Activated B cell treated with CpG ODN at 0.5 μM for 24 hours (primary cell): Measurements from ENCODE around the gene PI16. TPM values are rescaled to one million over a fixed set of nuclear protein-coding genes. Genes with fewer than 3 reads are reported as not detected.

Experiments
- ATAC-seq: fragments of 200-7000 bp; cut with Tn5 transposase; one replicate; pipeline ENCODE4 v1.10.0; 2021; ENCODE audit warnings: low read depth, mild to moderate bottlenecking, moderate library complexity
- CTCF ChIA-PET: fragments of 350-600 bp; sonication (Branson Sonifier 250); formaldehyde crosslinking; loops from one replicate; lab custom pipeline; 2021; ENCODE audit warnings: antibody characterized with exemption; lab: Charles Lee
- POLR2A ChIA-PET: fragments of 350-600 bp; sonication (Branson Sonifier 250); formaldehyde crosslinking; loops from one replicate; lab custom pipeline; 2021; ENCODE audit warnings: antibody characterized with exemption; lab: Charles Lee
- DNase-seq: peaks from one replicate; pipeline ENCODE4 v3.0.0; 2022
- H3K27ac Mint-ChIP-seq: one replicate; pipeline ENCODE4 v1.8.0; 2020; ENCODE audit warnings: mixed read lengths
- H3K27me3 Mint-ChIP-seq: one replicate; pipeline ENCODE4 v1.8.0; 2021; ENCODE audit warnings: mixed read lengths
- H3K36me3 Mint-ChIP-seq: one replicate; pipeline ENCODE4 v1.8.0; 2021; ENCODE audit warnings: low read depth, mixed read lengths
- H3K4me1 Mint-ChIP-seq: one replicate; pipeline ENCODE4 v1.8.0; 2021; ENCODE audit warnings: mixed read lengths
- H3K4me3 Mint-ChIP-seq: one replicate; pipeline ENCODE4 v1.8.0; 2020; ENCODE audit warnings: mild to moderate bottlenecking, mixed read lengths
- H3K9me3 Mint-ChIP-seq: one replicate; pipeline ENCODE4 v1.8.0; 2020; ENCODE audit warnings: mixed read lengths
- CTCF ChIP-seq: fragments of 200-600 bp; IDR thresholded peaks from one replicate; pipeline ENCODE4 v1.8.0; 2022; ENCODE audit warnings: antibody characterized with exemption, mild to moderate bottlenecking
- intact Hi-C: fragments of 100-400 bp; cut with micrococcal nuclease; formaldehyde crosslinking; loops from one replicate; pipeline ENCODE4 v1.15.1; 2024
- total RNA-seq: library from RNA; stranded (reverse); gene quantifications from 2 replicates; pipeline ENCODE4 v1.2.3, GENCODE V29; 2022

Gene PI16
- total RNA-seq, 1 donor from 2014 or later, result 0.78 TPM

GRCh38 chr6:36979347-36979742 is 24.8 kb downstream of the PI16 start:
- TF ChIP-seq CTCF, result no peak
- H3K9me3 Mint-ChIP-seq, result no peaks in the 10 kb centered on the region
- ATAC-seq (peak; percentile 58), DNase-seq (no peak)
- CTCF ChIA-PET, result interaction anchor here (0.9 to 12.5 kb wide), 9 partner anchors 27 to 231 kb away, joined by 3 to 167 read pairs (median 4); partner anchors contain the start of gene C6orf89
- H3K4me1 Mint-ChIP-seq, result peaks cover 30% of the 10 kb centered on the region
- H3K4me3 Mint-ChIP-seq, result no peak overlapping the region
- POLR2A ChIA-PET, result interaction anchor here (0.6 to 3.6 kb wide), 5 partner anchors 26 to 191 kb away, joined by 3 to 18 read pairs (median 5); partner anchors contain the start of genes FGD2 and PIM1
- H3K36me3 Mint-ChIP-seq, result peaks cover 71% of the 10 kb centered on the region
- H3K27ac Mint-ChIP-seq, result no peak overlapping the region
- intact Hi-C loops, result loop anchor here (2.0 kb wide), 1 partner anchor 95 kb away; the partner anchor contains the start of gene C6orf89
- H3K27me3 Mint-ChIP-seq, result no peaks in the 10 kb centered on the region

GRCh38 chr6:36980129-36980528 is 25.6 kb downstream of the PI16 start:
- TF ChIP-seq CTCF, result no peak
- H3K27me3 Mint-ChIP-seq, result no peaks in the 10 kb centered on the region
- ChIA-PET CTCF (interaction anchor here (1.0 to 12.5 kb wide), 5 partner anchors 27 to 230 kb away, joined by 3 to 167 read pairs (median 7); partner anchors contain the start of gene C6orf89), POLR2A (interaction anchor here (1.2 to 3.6 kb wide), 3 partner anchors 26 to 190 kb away, joined by 3 to 18 read pairs (median 3); partner anchors contain the start of genes FGD2 and PIM1)
- H3K4me3 Mint-ChIP-seq, result no peak overlapping the region
- H3K9me3 Mint-ChIP-seq, result no peaks in the 10 kb centered on the region
- H3K4me1 Mint-ChIP-seq, result peaks cover 30% of the 10 kb centered on the region
- no peak for ATAC-seq
- DNase-seq, result no peak
- no peak overlapping the region for H3K27ac Mint-ChIP-seq
- peaks cover 63% of the 10 kb centered on the region for H3K36me3 Mint-ChIP-seq
- intact Hi-C loops, result no loop called here

GRCh38 chr6:36980876-36981619 is 26.5 kb downstream of the PI16 start:
- ChIA-PET CTCF (interaction anchor here (1.3 to 12.5 kb wide), 4 partner anchors 26 to 229 kb away, joined by 4 to 167 read pairs (median 22); partner anchors contain the start of gene C6orf89), POLR2A (interaction anchor here (1.1 to 3.6 kb wide), 2 partner anchors 26 to 37 kb away, joined by 4 to 18 read pairs; no protein-coding TSS in a partner anchor)
- Mint-ChIP-seq H3K27me3 (no peaks in the 10 kb centered on the region), H3K36me3 (peaks cover 55% of the 10 kb centered on the region), H3K4me1 (peaks cover 30% of the 10 kb centered on the region), H3K9me3 (no peaks in the 10 kb centered on the region), H3K27ac (no peak overlapping the region), H3K4me3 (no peak overlapping the region)
- TF ChIP-seq CTCF, result no peak
- ATAC-seq (no peak), DNase-seq (no peak)
- intact Hi-C loops, result no loop called here

GRCh38 chr6:36983538-36983937 is 29.0 kb downstream of the PI16 start:
- TF ChIP-seq CTCF, result no peak
- DNase-seq, result no peak
- ATAC-seq, result no peak
- Mint-ChIP-seq H3K27ac (no peak overlapping the region), H3K4me3 (no peak overlapping the region), H3K36me3 (peaks cover 36% of the 10 kb centered on the region), H3K4me1 (peaks cover 36% of the 10 kb centered on the region), H3K9me3 (no peaks in the 10 kb centered on the region), H3K27me3 (no peaks in the 10 kb centered on the region)
- ChIA-PET POLR2A (no interaction called here), CTCF (interaction anchor here (12.5 kb wide), 1 partner anchor 35 kb away, joined by 167 read pairs; no protein-coding TSS in a partner anchor)
- intact Hi-C loops, result no loop called here
